Neural cell (in vitro differentiated cells): ENCODE results near the gene SNCAIP. TPM values are rescaled to one million over a fixed set of nuclear protein-coding genes. Genes with fewer than 3 reads are reported as not detected.
A peak's percentile ranks its signal among the peaks of the same experiment; 100 is the strongest.

ENCODE experiments used
- H2AFZ ChIP-seq: fragments of 200-600, 300-800 bp; sonication (generic), shearing (Covaris generic); 2 replicates; pipeline ENCODE4 v1.6.0; 2014; ENCODE audit warnings: low read depth, mild to moderate bottlenecking, antibody characterized with exemption, low read length, moderate library complexity
- H3F3A ChIP-seq: fragments of 200-600 bp; shearing (Covaris generic); 2 replicates; pipeline ENCODE4 v1.6.1; 2016; ENCODE audit warnings: mild to moderate bottlenecking, moderate library complexity, mixed read lengths, antibody characterized with exemption, low read length; ENCODE audit not compliant: insufficient read depth, poor library complexity, severe bottlenecking
- H3K27ac ChIP-seq: fragments of 200-600, 300-800 bp; sonication (generic), shearing (Covaris generic); 2 replicates; pipeline ENCODE4 v1.5.1; 2014; ENCODE audit warnings: mild to moderate bottlenecking, low read length, moderate library complexity
- H3K27me3 ChIP-seq: fragments of 300-800, 200-600 bp; sonication (generic), shearing (Covaris generic); 2 replicates; pipeline ENCODE4 v1.6.0; 2014; ENCODE audit warnings: mild to moderate bottlenecking, low read depth, low read length, moderate library complexity; ENCODE audit not compliant: insufficient read depth
- H3K36me3 ChIP-seq: fragments of 300-800, 200-600 bp; sonication (generic), shearing (Covaris generic); 2 replicates; pipeline ENCODE4 v1.5.1; 2014; ENCODE audit warnings: mild to moderate bottlenecking, antibody characterized with exemption, low read length, moderate library complexity; ENCODE audit not compliant: insufficient read depth
- H3K4me2 ChIP-seq: fragments of 300-800, 200-600 bp; sonication (generic), shearing (Covaris generic); 2 replicates; pipeline ENCODE4 v1.6.0; 2014; ENCODE audit warnings: mild to moderate bottlenecking, low read length
- H3K4me3 ChIP-seq: fragments of 300-800, 200-600 bp; sonication (generic), shearing (Covaris generic); 2 replicates; pipeline ENCODE4 v1.5.1; 2014; ENCODE audit warnings: mild to moderate bottlenecking, low read length, moderate library complexity
- H3K79me2 ChIP-seq: fragments of 200-600 bp; shearing (Covaris generic); replicated peaks from 2 replicates; pipeline ENCODE4 v1.6.0; 2014; ENCODE audit warnings: mild to moderate bottlenecking, low read length, moderate library complexity; ENCODE audit not compliant: insufficient read depth
- H3K9ac ChIP-seq: fragments of 300-800, 200-600 bp; sonication (generic), shearing (Covaris generic); 2 replicates; pipeline ENCODE4 v1.6.1; 2016; ENCODE audit warnings: mild to moderate bottlenecking, low read length, mixed read lengths
- H3K9me2 ChIP-seq: fragments of 200-600 bp; shearing (Covaris generic); 2 replicates; pipeline ENCODE4 v1.6.1; 2016; ENCODE audit warnings: mild to moderate bottlenecking, low read length, mixed read lengths; ENCODE audit not compliant: insufficient read depth
- H3K9me3 ChIP-seq: fragments of 200-600, 300-800 bp; sonication (generic), shearing (Covaris generic); 2 replicates; pipeline ENCODE4 v1.6.1; 2016; ENCODE audit warnings: mild to moderate bottlenecking, mixed run types, low read length, moderate library complexity, mixed read lengths
- H4K20me1 ChIP-seq: fragments of 200-600 bp; shearing (Covaris generic); 2 replicates; pipeline ENCODE4 v1.6.1; 2016; ENCODE audit warnings: mild to moderate bottlenecking, mixed run types; ENCODE audit not compliant: insufficient read depth
- EP300 ChIP-seq: fragments of 450-650 bp; conservative IDR thresholded peaks from 2 replicates; pipeline ENCODE4 v1.6.1; 2014; ENCODE audit warnings: antibody characterized with exemption, mild to moderate bottlenecking, moderate library complexity; ENCODE audit not compliant: poor library complexity, severe bottlenecking
- EZH2 ChIP-seq: fragments of 200-600, 300-800 bp; shearing (Covaris generic), sonication (generic); IDR thresholded peaks from 2 replicates; pipeline ENCODE4 v1.6.1; 2014; ENCODE audit warnings: antibody characterized with exemption, low read length, borderline replicate concordance, mild to moderate bottlenecking; ENCODE audit not compliant: insufficient read depth, poor library complexity, severe bottlenecking
- MXI1 ChIP-seq: fragments of 450-650 bp; conservative IDR thresholded peaks from 2 replicates; pipeline ENCODE4 v1.6.1; 2014; ENCODE audit warnings: antibody characterized with exemption, mild to moderate bottlenecking; ENCODE audit not compliant: poor library complexity, severe bottlenecking
- POLR2AphosphoS5 ChIP-seq: IDR thresholded peaks from 2 replicates; pipeline ENCODE4 v1.6.1; 2012
- RAD21 ChIP-seq: fragments of 450-650 bp; conservative IDR thresholded peaks from 2 replicates; pipeline ENCODE4 v1.6.1; 2014; ENCODE audit warnings: antibody characterized with exemption, mild to moderate bottlenecking, moderate library complexity
- SMC3 ChIP-seq: fragments of 450-650 bp; conservative IDR thresholded peaks from 2 replicates; pipeline ENCODE4 v1.6.1; 2014; ENCODE audit warnings: antibody characterized with exemption, mild to moderate bottlenecking, moderate library complexity; ENCODE audit not compliant: poor library complexity
- TAF1 ChIP-seq: IDR thresholded peaks from 2 replicates; pipeline ENCODE4 v1.6.1; 2012; ENCODE audit warnings: low read depth
- polyA plus RNA-seq: library from polyadenylated mRNA; depleted of rRNA; stranded (reverse); fragments of >200 nt; gene quantifications from 2 replicates; pipeline ENCODE4 v1.2.3, GENCODE V29; 2014
- TF ChIP-seq, protein P1 (sequence below): fragments of 450-650 bp; IDR thresholded peaks from 2 replicates; pipeline ENCODE4 v1.5.1; 2014; ENCODE audit warnings: antibody characterized with exemption, mild to moderate bottlenecking, moderate library complexity; ENCODE audit not compliant: poor library complexity, severe bottlenecking
- TF ChIP-seq, protein P2 (sequence below): IDR thresholded peaks from 2 replicates; pipeline ENCODE4 v1.6.1; 2012; ENCODE audit warnings: borderline replicate concordance

The SNCAIP gene
- polyA plus RNA-seq, 1 donor from 2014 or later, result 25.6 TPM

DNA sequence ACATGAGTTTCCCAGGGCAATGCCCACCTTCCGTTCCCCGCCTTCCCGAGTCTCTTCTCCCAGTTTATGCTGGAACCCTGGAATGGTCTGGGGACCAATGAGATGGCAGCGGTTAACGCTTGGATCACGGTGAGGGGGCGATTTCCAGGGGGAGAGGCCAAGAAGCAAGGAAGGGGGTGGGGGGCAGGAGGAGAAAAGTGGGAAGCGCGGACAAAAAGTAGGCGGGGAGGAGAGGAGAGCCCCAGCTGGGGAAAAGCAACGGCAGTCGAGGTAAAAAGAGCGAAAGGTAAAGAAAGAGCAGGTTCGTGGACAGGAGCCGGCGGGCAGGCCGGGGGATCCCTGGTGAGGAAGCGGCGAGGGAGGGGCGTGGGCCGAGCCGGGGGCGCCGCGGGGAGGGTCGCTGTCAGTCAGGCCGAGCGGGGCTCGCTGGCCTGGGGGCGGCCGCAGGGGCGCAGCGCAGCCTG lies 508 bp upstream of the SNCAIP start:
- Histone ChIP-seq H3K9me3 (no peaks in the 10 kb centered on the region), H3K9ac (peak overlapping the region; percentile 83), H3K4me3 (peak overlapping the region; percentile 68), H2AFZ (peak overlapping the region; percentile 97), H3K27me3 (no peaks in the 10 kb centered on the region), H3K36me3 (no peaks in the 10 kb centered on the region), H4K20me1 (no peaks in the 10 kb centered on the region), H3F3A (peaks cover 4% of the 10 kb centered on the region), H3K9me2 (no peaks in the 10 kb centered on the region), H3K79me2 (peaks cover 34% of the 10 kb centered on the region), H3K27ac (peak overlapping the region; percentile 61), H3K4me2 (no peak overlapping the region)
- TF ChIP-seq POLR2AphosphoS5, result no peak
- TF ChIP-seq EZH2, result no peak
- TF ChIP-seq, protein P1, sequence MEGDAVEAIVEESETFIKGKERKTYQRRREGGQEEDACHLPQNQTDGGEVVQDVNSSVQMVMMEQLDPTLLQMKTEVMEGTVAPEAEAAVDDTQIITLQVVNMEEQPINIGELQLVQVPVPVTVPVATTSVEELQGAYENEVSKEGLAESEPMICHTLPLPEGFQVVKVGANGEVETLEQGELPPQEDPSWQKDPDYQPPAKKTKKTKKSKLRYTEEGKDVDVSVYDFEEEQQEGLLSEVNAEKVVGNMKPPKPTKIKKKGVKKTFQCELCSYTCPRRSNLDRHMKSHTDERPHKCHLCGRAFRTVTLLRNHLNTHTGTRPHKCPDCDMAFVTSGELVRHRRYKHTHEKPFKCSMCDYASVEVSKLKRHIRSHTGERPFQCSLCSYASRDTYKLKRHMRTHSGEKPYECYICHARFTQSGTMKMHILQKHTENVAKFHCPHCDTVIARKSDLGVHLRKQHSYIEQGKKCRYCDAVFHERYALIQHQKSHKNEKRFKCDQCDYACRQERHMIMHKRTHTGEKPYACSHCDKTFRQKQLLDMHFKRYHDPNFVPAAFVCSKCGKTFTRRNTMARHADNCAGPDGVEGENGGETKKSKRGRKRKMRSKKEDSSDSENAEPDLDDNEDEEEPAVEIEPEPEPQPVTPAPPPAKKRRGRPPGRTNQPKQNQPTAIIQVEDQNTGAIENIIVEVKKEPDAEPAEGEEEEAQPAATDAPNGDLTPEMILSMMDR, result no peak
- TF ChIP-seq SMC3, result no peak
- TF ChIP-seq EP300, result no peak
- no peak for TF ChIP-seq TAF1
- TF ChIP-seq, protein P2, sequence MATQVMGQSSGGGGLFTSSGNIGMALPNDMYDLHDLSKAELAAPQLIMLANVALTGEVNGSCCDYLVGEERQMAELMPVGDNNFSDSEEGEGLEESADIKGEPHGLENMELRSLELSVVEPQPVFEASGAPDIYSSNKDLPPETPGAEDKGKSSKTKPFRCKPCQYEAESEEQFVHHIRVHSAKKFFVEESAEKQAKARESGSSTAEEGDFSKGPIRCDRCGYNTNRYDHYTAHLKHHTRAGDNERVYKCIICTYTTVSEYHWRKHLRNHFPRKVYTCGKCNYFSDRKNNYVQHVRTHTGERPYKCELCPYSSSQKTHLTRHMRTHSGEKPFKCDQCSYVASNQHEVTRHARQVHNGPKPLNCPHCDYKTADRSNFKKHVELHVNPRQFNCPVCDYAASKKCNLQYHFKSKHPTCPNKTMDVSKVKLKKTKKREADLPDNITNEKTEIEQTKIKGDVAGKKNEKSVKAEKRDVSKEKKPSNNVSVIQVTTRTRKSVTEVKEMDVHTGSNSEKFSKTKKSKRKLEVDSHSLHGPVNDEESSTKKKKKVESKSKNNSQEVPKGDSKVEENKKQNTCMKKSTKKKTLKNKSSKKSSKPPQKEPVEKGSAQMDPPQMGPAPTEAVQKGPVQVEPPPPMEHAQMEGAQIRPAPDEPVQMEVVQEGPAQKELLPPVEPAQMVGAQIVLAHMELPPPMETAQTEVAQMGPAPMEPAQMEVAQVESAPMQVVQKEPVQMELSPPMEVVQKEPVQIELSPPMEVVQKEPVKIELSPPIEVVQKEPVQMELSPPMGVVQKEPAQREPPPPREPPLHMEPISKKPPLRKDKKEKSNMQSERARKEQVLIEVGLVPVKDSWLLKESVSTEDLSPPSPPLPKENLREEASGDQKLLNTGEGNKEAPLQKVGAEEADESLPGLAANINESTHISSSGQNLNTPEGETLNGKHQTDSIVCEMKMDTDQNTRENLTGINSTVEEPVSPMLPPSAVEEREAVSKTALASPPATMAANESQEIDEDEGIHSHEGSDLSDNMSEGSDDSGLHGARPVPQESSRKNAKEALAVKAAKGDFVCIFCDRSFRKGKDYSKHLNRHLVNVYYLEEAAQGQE, result no peak
- no peak for TF ChIP-seq MXI1
- TF ChIP-seq RAD21, result no peak

DNA sequence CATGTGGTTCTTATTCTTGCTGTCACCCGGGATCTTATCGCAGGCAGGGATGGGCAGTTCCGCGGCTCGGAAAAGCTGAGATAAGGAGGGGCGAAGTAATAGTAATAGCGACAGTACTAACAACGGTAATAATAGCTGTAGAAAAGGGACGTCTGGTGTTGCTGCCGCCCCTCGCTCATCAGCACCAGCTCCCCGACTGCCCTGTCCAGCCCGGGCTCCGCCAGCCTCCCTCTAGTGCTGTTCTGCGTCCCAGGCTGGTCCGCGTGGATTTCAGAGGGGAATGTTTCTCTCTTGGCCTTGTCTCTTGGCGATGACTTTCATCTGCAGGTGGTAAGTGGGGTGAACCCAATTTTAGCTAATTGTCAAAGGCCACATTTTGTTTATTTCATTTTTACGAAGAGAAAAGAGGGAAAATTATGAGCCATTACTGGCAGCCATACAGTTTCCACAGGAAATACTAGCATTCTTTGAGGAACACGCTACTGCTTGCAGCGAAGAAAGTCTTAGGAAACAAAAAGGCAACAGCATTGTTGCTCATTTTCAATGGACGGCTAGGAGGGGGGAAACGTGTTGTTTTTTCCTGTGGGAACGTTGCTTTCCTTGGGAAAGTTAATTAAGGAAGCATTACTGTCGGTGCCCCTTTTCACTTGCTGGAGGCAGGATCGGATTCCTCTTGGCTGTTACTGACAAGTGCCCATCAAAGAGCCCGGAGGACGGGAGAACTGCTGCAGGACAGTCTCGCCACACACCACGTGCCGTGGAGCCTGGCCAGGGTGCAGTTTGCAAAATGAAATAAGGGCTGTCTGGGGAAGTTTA lies 762 bp downstream of the SNCAIP start:
- Histone ChIP-seq H3K4me3 (peak overlapping the region; percentile 78), H3K9ac (peak overlapping the region; percentile 83)

More for the DNA sequence above, 762 bp downstream of the SNCAIP start:
- no peaks in the 10 kb centered on the region for H4K20me1 ChIP-seq
- TF ChIP-seq, protein P2, result peak; percentile 30
- TF ChIP-seq TAF1 (no peak), EZH2 (no peak), POLR2AphosphoS5 (no peak), EP300 (no peak), MXI1 (peak; percentile 53), RAD21 (peak; percentile 8), SMC3 (no peak)
- TF ChIP-seq, protein P1, result no peak
- H2AFZ ChIP-seq, result peak overlapping the region; percentile 75
- H3K36me3 ChIP-seq, result no peaks in the 10 kb centered on the region
- H3F3A ChIP-seq, result peaks cover 4% of the 10 kb centered on the region
- peak overlapping the region; percentile 73 for H3K27ac ChIP-seq
- peak overlapping the region; percentile 88 for H3K4me2 ChIP-seq
- H3K9me3 ChIP-seq, result no peaks in the 10 kb centered on the region
- H3K79me2 ChIP-seq, result peaks cover 38% of the 10 kb centered on the region
- H3K27me3 ChIP-seq, result no peaks in the 10 kb centered on the region
- no peaks in the 10 kb centered on the region for H3K9me2 ChIP-seq
